ENCODE data around the gene DLGAP4.

DLGAP4 gene

DNA sequence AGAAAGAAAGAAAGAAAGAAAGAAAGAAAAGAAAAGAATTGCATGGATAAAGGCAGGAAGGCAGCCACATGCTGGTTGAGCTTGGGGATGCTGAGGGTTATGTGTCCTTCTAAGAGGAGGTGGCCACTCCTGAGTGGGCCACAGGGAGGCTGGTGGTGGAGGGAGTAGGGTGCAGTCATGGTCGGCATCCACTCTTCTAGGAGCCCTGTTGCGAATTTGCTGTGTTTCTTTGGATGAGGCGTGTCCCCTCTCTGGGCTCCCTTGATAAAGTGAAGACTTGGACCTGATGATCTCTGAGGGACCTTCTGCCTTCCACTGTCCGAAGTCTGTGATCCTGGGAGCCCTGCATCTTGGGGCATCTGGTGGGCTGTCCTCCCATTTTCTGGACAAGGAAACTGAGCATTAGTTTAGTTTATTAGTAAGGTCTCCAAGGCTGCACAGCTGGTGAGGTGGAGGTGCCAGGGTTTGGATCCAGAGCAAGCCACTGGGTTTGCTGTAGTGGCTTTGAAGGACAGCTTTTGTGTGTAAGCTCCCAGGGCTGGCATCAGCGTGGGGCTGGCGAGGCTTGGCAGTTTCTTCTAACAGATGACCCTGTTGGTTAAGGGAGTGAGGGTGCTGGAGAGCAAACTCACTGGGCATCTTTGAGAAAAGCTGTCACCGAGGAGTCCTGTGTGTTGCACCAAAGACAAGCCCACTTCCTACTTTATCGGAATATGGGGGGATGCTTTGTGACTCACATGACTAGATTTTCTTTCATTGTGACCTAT is 4.3 kb downstream of the DLGAP4 start:
- DNase-seq (ENCODE audit: low read depth), result no peak
- TF ChIP-seq, protein P1, sequence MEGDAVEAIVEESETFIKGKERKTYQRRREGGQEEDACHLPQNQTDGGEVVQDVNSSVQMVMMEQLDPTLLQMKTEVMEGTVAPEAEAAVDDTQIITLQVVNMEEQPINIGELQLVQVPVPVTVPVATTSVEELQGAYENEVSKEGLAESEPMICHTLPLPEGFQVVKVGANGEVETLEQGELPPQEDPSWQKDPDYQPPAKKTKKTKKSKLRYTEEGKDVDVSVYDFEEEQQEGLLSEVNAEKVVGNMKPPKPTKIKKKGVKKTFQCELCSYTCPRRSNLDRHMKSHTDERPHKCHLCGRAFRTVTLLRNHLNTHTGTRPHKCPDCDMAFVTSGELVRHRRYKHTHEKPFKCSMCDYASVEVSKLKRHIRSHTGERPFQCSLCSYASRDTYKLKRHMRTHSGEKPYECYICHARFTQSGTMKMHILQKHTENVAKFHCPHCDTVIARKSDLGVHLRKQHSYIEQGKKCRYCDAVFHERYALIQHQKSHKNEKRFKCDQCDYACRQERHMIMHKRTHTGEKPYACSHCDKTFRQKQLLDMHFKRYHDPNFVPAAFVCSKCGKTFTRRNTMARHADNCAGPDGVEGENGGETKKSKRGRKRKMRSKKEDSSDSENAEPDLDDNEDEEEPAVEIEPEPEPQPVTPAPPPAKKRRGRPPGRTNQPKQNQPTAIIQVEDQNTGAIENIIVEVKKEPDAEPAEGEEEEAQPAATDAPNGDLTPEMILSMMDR (IDR thresholded peaks at IDR 0.05; ENCODE audit: insufficient read depth, low read depth, low read length, missing control alignments), result no peak
- no peak overlapping the region for H3K4me3 ChIP-seq (ENCODE audit: low read depth, low read length)

DNA sequence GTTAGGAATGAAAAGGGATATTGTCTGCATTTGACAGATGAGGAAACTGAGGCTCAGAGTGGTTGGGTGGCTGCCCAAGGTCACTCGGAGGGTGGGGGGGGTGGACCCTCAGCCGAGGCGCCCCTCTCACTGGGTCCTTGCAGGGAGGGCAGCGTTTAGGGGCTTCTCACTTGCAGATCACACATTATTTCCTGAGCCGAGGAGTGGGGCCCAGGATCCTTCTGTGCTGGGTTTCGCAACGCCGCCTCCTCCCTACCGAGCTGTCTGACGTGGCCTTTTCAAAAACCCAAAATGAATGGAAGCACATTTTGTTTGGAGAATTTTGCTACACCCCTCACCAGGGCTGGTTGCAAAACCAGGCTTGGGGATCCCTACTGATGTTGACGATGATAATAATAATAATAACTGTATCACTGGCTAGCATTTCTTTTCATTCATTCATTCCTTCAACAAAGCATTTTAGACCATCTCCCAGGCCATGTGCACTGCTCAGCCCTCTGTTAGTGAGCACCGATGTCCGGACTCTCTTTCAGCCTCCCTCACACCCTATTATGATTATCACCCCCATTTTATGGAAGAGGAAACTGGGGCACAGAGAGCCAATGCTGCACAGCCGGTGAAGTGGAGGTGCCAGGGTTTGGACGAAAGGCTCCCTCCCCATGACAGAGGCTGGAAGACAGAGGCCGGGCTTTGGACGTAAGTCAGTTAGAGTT is 5.2 kb downstream of the DLGAP4 start:
- no peak for DNase-seq (ENCODE audit: low read depth)
- H3K4me3 ChIP-seq (ENCODE audit: low read depth, low read length), result no peak overlapping the region
- TF ChIP-seq, protein P1 (IDR thresholded peaks at IDR 0.05; ENCODE audit: insufficient read depth, low read depth, low read length, missing control alignments), result no peak

DNA sequence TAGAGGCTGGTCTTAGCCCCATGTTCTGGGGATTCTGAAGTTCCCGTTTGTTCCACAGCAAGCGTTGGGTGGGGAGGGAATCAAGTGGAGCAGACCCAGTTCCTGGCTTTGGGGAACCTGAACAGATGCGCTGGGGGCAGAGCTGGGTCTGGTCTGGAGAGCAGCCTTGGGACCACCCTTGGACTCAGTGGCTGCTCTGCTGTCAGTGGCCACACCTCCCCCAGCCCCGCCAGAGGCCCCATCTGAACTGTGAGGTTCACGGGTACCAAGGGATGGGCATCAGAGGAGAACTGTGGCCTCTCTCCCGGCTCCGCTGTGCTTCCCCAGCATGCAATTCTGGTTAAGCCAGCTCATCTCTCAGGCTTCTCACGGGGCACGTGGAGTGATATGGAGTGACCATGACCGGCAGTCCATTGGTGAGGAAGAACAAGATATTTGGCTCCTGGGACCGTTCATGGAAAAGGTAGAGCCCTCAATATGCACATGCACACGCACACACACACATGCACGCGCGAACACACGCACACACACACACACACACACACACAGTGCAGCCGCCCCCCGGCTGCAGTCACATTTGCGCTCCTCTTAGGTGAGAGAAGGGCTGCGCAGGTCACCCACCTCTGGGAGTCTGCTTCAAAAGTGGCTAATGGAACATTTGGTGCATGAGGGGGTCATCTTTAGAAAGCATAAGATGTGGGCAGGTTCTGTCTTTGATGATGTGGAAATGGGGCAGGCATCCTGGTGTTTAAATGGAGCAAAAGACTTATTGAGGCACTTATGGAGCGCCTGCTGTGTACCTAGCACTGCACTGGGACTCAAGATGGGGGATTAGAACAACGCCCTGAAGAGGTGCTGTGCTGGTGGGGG is 6.0 kb downstream of the DLGAP4 start:
- no peak overlapping the region for H3K4me3 ChIP-seq (ENCODE audit: low read depth, low read length)
- no peak for DNase-seq (ENCODE audit: low read depth)
- TF ChIP-seq, protein P1 (IDR thresholded peaks at IDR 0.05; ENCODE audit: insufficient read depth, low read depth, low read length, missing control alignments), result no peak

DNA sequence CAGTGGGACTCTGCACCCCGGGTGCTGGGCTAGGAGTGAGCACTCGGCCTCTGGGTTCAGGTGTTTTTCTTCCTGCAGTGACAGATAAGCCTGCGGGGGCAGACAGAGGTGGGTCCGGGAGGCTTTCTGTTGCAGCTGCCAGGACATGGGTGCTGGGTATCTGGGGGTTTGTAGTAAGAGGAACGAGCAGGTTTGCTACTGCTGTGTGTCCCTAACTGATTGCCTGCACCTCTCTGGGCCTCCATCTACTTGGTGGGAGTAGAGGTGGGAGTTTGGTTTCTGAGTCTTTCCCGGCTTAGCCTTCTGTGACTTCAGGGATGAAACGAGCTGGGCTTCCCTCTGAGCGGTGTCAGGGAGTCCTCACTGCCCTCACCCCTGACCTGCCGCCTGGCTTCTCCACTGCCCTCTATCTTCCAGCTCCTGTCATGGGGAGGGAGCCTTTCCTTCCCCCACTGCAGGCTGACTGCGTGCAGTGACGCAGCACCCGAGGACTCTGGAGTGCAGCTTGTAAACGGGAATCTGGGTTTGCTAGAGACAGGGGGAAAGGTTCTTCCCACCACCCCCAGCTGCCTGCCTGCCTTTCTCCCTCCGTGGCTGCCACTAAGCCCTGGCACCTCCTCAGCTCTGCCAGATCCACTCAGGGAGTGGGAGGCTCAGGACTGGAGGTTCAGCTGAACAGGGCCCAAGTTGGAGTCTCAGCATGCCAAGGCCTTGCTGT is 6.7 kb downstream of the DLGAP4 start:
- no peak overlapping the region for H3K4me3 ChIP-seq (ENCODE audit: low read depth, low read length)
- TF ChIP-seq, protein P1 (IDR thresholded peaks at IDR 0.05; ENCODE audit: insufficient read depth, low read depth, low read length, missing control alignments), result no peak
- no peak for DNase-seq (ENCODE audit: low read depth)

DNA sequence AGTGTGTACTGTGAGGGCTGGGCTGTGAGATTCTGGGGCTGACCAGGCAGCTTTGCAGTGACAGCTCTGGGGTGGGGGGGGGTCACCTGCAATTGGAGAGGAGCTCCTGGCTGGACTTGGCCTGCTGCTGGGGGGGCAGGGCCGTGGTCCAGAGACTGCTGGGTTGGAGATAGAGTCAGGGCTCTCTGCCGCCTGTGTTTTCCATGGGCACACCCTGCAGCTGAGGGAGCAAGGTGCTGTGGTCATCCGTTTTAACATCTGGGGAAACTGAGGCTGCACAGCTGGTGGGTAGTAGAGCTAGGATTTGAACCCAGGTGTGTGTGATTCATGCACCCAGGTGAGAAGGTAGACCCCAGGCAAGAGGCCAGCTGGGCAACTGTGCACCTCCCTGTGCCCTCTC is 7.3 kb downstream of the DLGAP4 start:
- TF ChIP-seq, protein P1 (IDR thresholded peaks at IDR 0.05; ENCODE audit: insufficient read depth, low read depth, low read length, missing control alignments), result no peak
- DNase-seq (ENCODE audit: low read depth), result no peak
- H3K4me3 ChIP-seq (ENCODE audit: low read depth, low read length), result no peak overlapping the region

DNA sequence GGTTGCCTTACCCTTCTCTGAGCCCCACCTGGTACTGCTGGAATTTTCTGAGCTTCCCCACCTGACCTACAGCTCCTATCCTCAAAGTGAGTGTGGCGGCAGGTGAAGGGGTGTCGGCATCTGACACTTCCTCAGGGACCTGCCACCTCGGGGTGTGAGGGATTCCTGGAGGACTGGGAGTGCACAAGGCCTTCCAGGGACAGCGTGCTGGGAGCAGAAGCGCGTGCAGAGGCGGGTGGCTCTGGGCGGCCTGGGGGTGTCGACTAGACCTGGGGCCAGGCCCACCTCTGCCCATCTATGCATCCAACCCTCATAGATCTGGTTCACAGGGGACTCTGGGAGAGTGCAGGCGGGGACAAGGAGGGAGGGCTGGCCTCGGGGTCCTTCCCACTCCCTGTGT is 7.8 kb downstream of the DLGAP4 start:
- no peak for DNase-seq (ENCODE audit: low read depth)
- H3K4me3 ChIP-seq (ENCODE audit: low read depth, low read length), result no peak overlapping the region
- TF ChIP-seq, protein P1 (IDR thresholded peaks at IDR 0.05; ENCODE audit: insufficient read depth, low read depth, low read length, missing control alignments), result no peak

All from GM12865 (cell line).